ENCODE data around the gene ECE1. TPM values are rescaled to one million over a fixed set of nuclear protein-coding genes. Genes with fewer than 3 reads are reported as not detected.

ECE1 gene
- polyA plus RNA-seq, 2 donors: 12.4 to 14.2 TPM

GRCh38 chr1:21311016-21311415 lies 20.8 kb upstream of the ECE1 start:
- Histone ChIP-seq H3K4me3 (ENCODE audit: low read depth in 1 of 2, low read length in 2 of 2) (no peak overlapping the region), H3K9me3 (ENCODE audit: control insufficient read depth in 2 of 2, insufficient read depth in 1 of 2, low read depth in 1 of 2, low read length in 1 of 2) (no peaks in the 10 kb centered on the region), H3K4me1 (ENCODE audit: control insufficient read depth in 2 of 2, insufficient read depth in 2 of 2, low read length in 1 of 2) (peaks cover 11 to 24% of the 10 kb centered on the region in 2 donors), H3K27me3 (ENCODE audit: control insufficient read depth in 1 of 2, insufficient read depth in 2 of 2, low read length in 2 of 2) (no peaks in the 10 kb centered on the region), H3K36me3 (ENCODE audit: control insufficient read depth in 2 of 2, insufficient read depth in 2 of 2, low read length in 1 of 2) (no peaks in the 10 kb centered on the region), H3K27ac (ENCODE audit: low read depth in 2 of 2, low read length in 1 of 2) (peak overlapping the region in 1 of 2 donors; percentile 36)
- WGBS, 2 donors: 94 to 98% methylated on average over 6 of the region's 6 CpGs

DNA sequence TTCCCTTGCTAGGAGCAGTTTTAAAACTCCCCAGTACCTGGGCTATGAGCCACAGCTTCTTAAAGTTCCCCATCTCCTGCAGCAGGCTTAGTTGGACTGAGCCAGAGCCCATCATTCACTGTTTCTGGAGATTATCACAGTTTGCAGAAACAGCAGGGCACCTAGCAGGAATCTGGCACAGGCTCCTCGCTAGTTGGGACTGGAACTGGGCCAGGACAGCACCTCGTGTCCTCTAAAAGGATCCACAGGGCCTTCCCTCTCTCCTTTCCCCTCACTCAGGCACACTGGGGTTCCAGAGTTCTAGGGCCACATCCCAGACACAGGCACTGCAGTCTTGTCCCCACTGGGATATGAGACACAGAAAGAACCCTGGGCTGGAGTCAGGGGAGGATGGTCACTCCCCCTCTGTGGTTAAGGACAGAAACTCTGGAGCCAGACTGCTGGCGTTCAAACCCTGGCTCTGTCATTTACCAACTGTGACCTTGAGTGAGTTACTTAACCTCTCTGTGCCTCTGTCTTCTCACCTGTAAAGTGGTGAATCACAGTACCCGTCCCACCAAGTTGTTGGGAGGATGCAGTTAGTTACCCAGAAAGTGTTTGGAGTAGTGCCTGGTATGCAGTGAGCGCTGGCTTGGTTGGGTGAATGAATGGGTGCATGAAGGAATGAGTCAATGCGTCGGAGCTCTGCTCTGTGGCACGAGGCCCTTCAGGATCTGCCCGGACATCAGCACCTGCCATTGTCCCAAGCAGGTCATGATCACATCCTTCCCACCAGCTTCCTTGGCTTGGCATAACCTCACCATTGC lies 18.8 kb upstream of the ECE1 start:
- Histone ChIP-seq H3K27ac (ENCODE audit: low read depth in 2 of 2, low read length in 1 of 2) (peak overlapping the region; percentile 45 to 68), H3K4me1 (ENCODE audit: control insufficient read depth in 2 of 2, insufficient read depth in 2 of 2, low read length in 1 of 2) (peaks cover 9 to 24% of the 10 kb centered on the region in 2 donors), H3K9me3 (ENCODE audit: control insufficient read depth in 2 of 2, insufficient read depth in 1 of 2, low read depth in 1 of 2, low read length in 1 of 2) (no peaks in the 10 kb centered on the region), H3K27me3 (ENCODE audit: control insufficient read depth in 1 of 2, insufficient read depth in 2 of 2, low read length in 2 of 2) (no peaks in the 10 kb centered on the region), H3K4me3 (ENCODE audit: low read depth in 1 of 2, low read length in 2 of 2) (no peak overlapping the region), H3K36me3 (ENCODE audit: control insufficient read depth in 2 of 2, insufficient read depth in 2 of 2, low read length in 1 of 2) (no peaks in the 10 kb centered on the region)
- 34 to 44% methylated on average over 9 of the region's 9 CpGs for WGBS, 2 donors

- Histone ChIP-seq H3K27me3 (ENCODE audit: control insufficient read depth in 1 of 2, insufficient read depth in 2 of 2, low read length in 2 of 2) (no peaks in the 10 kb centered on the region), H3K27ac (ENCODE audit: low read depth in 2 of 2, low read length in 1 of 2) (peak overlapping the region; percentile 45 to 54), H3K4me1 (ENCODE audit: control insufficient read depth in 2 of 2, insufficient read depth in 2 of 2, low read length in 1 of 2) (peaks cover 9 to 24% of the 10 kb centered on the region in 2 donors), H3K4me3 (ENCODE audit: low read depth in 1 of 2, low read length in 2 of 2) (no peak overlapping the region), H3K9me3 (ENCODE audit: control insufficient read depth in 2 of 2, insufficient read depth in 1 of 2, low read depth in 1 of 2, low read length in 1 of 2) (no peaks in the 10 kb centered on the region), H3K36me3 (ENCODE audit: control insufficient read depth in 2 of 2, insufficient read depth in 2 of 2, low read length in 1 of 2) (no peaks in the 10 kb centered on the region)
- WGBS, 2 donors: 47 to 48% methylated on average over 5 of the region's 5 CpGs
Observed at GRCh38 chr1:21308330-21308729, 18.1 kb upstream of the ECE1 start.

DNA sequence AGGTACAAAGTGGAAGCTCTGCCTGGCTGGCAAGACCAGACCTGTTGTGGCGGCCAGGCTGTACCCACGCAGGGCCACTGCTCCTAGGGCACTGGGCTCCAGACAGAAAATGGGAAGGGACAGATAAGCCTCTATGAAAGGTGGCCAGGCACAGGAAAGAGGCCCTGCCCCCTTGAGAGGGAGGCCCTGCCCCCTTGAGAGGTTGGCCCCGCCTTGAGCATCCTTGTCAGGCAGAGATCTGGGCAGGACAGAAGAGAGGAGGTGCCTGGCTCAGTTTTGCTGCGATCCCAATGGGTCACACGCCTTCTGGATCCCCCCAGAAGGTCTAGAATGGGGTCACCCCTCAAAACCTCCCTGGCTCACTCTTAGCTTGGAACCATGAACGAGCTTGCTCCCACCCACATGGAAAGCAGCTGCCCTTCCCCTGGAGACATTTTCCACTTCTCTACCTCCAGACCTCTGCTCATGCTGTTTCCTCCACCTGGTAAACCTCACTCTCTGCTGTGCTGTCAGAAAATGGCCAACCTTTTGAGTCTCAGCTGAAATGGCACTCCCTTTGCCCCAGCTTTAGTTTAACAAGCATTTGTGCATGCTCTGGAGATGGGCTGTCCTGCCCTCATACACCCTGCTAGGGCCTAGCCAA lies 17.5 kb upstream of the ECE1 start:
- Histone ChIP-seq H3K27ac (ENCODE audit: low read depth in 2 of 2, low read length in 1 of 2) (peak overlapping the region in 1 of 2 donors; percentile 54), H3K4me3 (ENCODE audit: low read depth in 1 of 2, low read length in 2 of 2) (no peak overlapping the region), H3K9me3 (ENCODE audit: control insufficient read depth in 2 of 2, insufficient read depth in 1 of 2, low read depth in 1 of 2, low read length in 1 of 2) (no peaks in the 10 kb centered on the region), H3K4me1 (ENCODE audit: control insufficient read depth in 2 of 2, insufficient read depth in 2 of 2, low read length in 1 of 2) (peaks cover 12 to 28% of the 10 kb centered on the region in 2 donors), H3K27me3 (ENCODE audit: control insufficient read depth in 1 of 2, insufficient read depth in 2 of 2, low read length in 2 of 2) (no peaks in the 10 kb centered on the region), H3K36me3 (ENCODE audit: control insufficient read depth in 2 of 2, insufficient read depth in 2 of 2, low read length in 1 of 2) (no peaks in the 10 kb centered on the region)
- 60 to 69% methylated on average over 6 of the region's 6 CpGs for WGBS, 2 donors

- Histone ChIP-seq H3K4me1 (ENCODE audit: control insufficient read depth in 2 of 2, insufficient read depth in 2 of 2, low read length in 1 of 2) (peaks cover 12 to 30% of the 10 kb centered on the region in 2 donors), H3K27ac (ENCODE audit: low read depth in 2 of 2, low read length in 1 of 2) (no peak overlapping the region), H3K9me3 (ENCODE audit: control insufficient read depth in 2 of 2, insufficient read depth in 1 of 2, low read depth in 1 of 2, low read length in 1 of 2) (no peaks in the 10 kb centered on the region), H3K36me3 (ENCODE audit: control insufficient read depth in 2 of 2, insufficient read depth in 2 of 2, low read length in 1 of 2) (no peaks in the 10 kb centered on the region), H3K27me3 (ENCODE audit: control insufficient read depth in 1 of 2, insufficient read depth in 2 of 2, low read length in 2 of 2) (no peaks in the 10 kb centered on the region), H3K4me3 (ENCODE audit: low read depth in 1 of 2, low read length in 2 of 2) (no peak overlapping the region)
- WGBS, 2 donors: 82% methylated on average over 7 of the region's 7 CpGs
Observed at GRCh38 chr1:21307210-21307609, 16.9 kb upstream of the ECE1 start.

- H3K9me3 ChIP-seq (ENCODE audit: control insufficient read depth in 2 of 2, insufficient read depth in 1 of 2, low read depth in 1 of 2, low read length in 1 of 2): no peaks in the 10 kb centered on the region
- no peaks in the 10 kb centered on the region for H3K27me3 ChIP-seq (ENCODE audit: control insufficient read depth in 1 of 2, insufficient read depth in 2 of 2, low read length in 2 of 2)
- H3K4me1 ChIP-seq (ENCODE audit: control insufficient read depth in 2 of 2, insufficient read depth in 2 of 2, low read length in 1 of 2): peaks cover 12 to 32% of the 10 kb centered on the region in 2 donors
- 73 to 87% methylated on average over 1 of the region's 1 CpG for WGBS, 2 donors
- H3K36me3 ChIP-seq (ENCODE audit: control insufficient read depth in 2 of 2, insufficient read depth in 2 of 2, low read length in 1 of 2): no peaks in the 10 kb centered on the region
- no peak overlapping the region for H3K4me3 ChIP-seq (ENCODE audit: low read depth in 1 of 2, low read length in 2 of 2)
- no peak overlapping the region for H3K27ac ChIP-seq (ENCODE audit: low read depth in 2 of 2, low read length in 1 of 2)
Observed at GRCh38 chr1:21305900-21306189, 15.6 kb upstream of the ECE1 start.

DNA sequence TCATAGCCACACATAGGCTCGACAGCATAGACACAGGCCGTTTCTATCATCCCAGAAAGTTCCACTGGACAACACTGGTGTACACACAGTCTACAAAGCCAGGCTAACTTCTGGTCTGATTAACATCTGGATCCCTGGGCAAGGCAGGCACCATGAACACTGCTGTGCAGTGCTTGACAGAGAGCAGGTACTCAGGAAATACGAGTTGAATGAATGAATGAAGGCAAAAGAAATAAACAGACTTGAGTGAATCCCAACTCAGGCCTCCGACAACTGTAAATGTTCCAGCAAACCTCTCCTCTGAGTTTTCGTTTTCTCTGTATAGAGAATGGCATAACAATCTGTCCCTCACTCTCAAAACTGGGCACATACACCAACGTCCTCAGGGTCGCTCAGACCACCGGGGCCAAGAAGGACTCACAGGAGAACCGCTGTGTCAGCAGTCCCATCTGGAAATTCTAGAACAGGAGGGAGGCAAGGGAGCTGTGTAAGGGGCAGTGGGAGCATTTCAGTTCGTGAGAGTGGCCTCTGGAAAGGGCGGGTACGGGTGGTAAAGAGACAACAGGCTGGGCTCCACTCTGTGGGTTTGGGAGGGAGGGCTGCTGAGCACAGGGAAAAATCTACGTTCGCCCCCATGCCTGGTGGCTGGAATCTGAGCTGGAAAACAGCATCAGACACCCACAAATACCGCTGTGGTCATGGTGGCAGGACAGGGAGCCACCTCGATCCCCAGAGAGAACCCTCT lies 15.1 kb upstream of the ECE1 start:
- Histone ChIP-seq H3K4me3 (ENCODE audit: low read depth in 1 of 2, low read length in 2 of 2) (no peak overlapping the region), H3K27ac (ENCODE audit: low read depth in 2 of 2, low read length in 1 of 2) (peak overlapping the region in 1 of 2 donors; percentile 11), H3K9me3 (ENCODE audit: control insufficient read depth in 2 of 2, insufficient read depth in 1 of 2, low read depth in 1 of 2, low read length in 1 of 2) (no peaks in the 10 kb centered on the region), H3K27me3 (ENCODE audit: control insufficient read depth in 1 of 2, insufficient read depth in 2 of 2, low read length in 2 of 2) (no peaks in the 10 kb centered on the region), H3K36me3 (ENCODE audit: control insufficient read depth in 2 of 2, insufficient read depth in 2 of 2, low read length in 1 of 2) (no peaks in the 10 kb centered on the region), H3K4me1 (ENCODE audit: control insufficient read depth in 2 of 2, insufficient read depth in 2 of 2, low read length in 1 of 2) (peaks cover 12 to 31% of the 10 kb centered on the region in 2 donors)
- WGBS, 2 donors: 82% methylated on average over 16 of the region's 16 CpGs

GRCh38 chr1:21304488-21304887 lies 14.2 kb upstream of the ECE1 start:
- WGBS, 2 donors: 78 to 82% methylated on average over 2 of the region's 2 CpGs

DNA sequence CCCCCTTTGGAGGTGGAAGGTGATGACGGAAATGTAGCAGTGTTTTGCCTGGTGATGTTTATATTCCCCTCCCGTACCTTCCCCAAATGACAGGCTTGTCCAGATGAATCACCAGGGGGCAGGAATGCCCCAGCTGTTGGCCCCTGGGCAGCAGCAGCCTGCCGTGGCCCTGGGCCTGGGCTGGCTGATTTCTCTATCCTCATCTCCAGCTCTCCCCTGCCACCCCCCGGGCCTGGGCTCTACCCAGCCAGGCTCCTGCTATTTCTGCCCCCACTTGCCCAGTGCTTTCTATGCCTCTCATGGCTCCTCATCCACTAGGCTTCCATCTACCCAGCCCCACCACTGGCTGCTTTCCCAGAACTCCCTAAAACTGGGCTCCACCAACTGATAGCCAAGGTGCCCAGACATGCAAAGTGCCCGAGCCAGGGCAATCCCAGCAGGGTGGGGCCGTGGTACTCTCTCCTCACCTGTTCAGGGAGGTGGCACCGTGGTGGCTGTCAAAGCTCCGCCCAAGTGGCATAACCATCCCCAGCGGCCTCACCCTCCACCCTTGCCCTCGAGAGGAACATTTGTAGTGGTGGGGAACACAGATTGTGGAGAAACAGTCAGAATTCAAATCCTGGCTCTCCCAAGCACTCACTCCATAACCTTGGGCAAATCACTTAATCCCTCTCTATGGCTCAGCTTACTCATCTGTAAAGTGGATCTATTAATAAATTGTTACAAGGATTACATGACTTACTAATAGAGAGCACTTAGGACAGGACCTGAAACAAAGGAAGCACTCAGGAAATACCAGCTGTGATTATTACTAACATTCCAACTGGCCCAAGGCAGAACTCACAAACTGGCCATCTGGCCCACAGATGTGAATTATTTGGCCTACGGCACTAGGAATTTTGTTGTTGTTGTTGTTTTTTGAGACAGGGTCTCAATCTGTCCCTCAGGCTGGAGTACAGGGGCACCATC lies 12.8 kb upstream of the ECE1 start:
- no peak overlapping the region for H3K4me3 ChIP-seq (ENCODE audit: low read depth in 1 of 2, low read length in 2 of 2)
- H3K27me3 ChIP-seq (ENCODE audit: control insufficient read depth in 1 of 2, insufficient read depth in 2 of 2, low read length in 2 of 2): no peaks in the 10 kb centered on the region
- no peaks in the 10 kb centered on the region for H3K9me3 ChIP-seq (ENCODE audit: control insufficient read depth in 2 of 2, insufficient read depth in 1 of 2, low read depth in 1 of 2, low read length in 1 of 2)
- peak overlapping the region in 1 of 2 donors; percentile 64 for H3K27ac ChIP-seq (ENCODE audit: low read depth in 2 of 2, low read length in 1 of 2)
- H3K36me3 ChIP-seq (ENCODE audit: control insufficient read depth in 2 of 2, insufficient read depth in 2 of 2, low read length in 1 of 2): no peaks in the 10 kb centered on the region
- peaks cover 7 to 18% of the 10 kb centered on the region in 2 donors for H3K4me1 ChIP-seq (ENCODE audit: control insufficient read depth in 2 of 2, insufficient read depth in 2 of 2, low read length in 1 of 2)
- WGBS, 2 donors: 37 to 41% methylated on average over 11 of the region's 11 CpGs

More at GRCh38 chr1:21304488-21304887, 14.2 kb upstream of the ECE1 start:
- Histone ChIP-seq H3K9me3 (ENCODE audit: control insufficient read depth in 2 of 2, insufficient read depth in 1 of 2, low read depth in 1 of 2, low read length in 1 of 2) (no peaks in the 10 kb centered on the region), H3K27ac (ENCODE audit: low read depth in 2 of 2, low read length in 1 of 2) (no peak overlapping the region), H3K27me3 (ENCODE audit: control insufficient read depth in 1 of 2, insufficient read depth in 2 of 2, low read length in 2 of 2) (no peaks in the 10 kb centered on the region), H3K36me3 (ENCODE audit: control insufficient read depth in 2 of 2, insufficient read depth in 2 of 2, low read length in 1 of 2) (no peaks in the 10 kb centered on the region), H3K4me3 (ENCODE audit: low read depth in 1 of 2, low read length in 2 of 2) (no peak overlapping the region), H3K4me1 (ENCODE audit: control insufficient read depth in 2 of 2, insufficient read depth in 2 of 2, low read length in 1 of 2) (peaks cover 14 to 25% of the 10 kb centered on the region in 2 donors)

All from esophagus (tissue), 2 donors.